AG04449 (cell line): Measurements from ENCODE around the gene CALCB.

Experiments
- CTCF ChIA-PET: fragments of 350-600 bp; formaldehyde crosslinking; extraction: SDS; loops from one replicate; lab custom pipeline; 2021; ENCODE audit warnings: antibody characterized with exemption; lab: Yijun Ruan, JAX
- POLR2A ChIA-PET: fragments of 400-600, 350-600 bp; formaldehyde crosslinking; extraction: SDS; loops from one replicate; lab custom pipeline; 2020; ENCODE audit warnings: antibody characterized with exemption, inconsistent platforms; lab: Yijun Ruan, JAX
- DNase-seq: peaks from one replicate; pipeline ENCODE4 v3.0.0-alpha.2; 2010; ENCODE audit warnings: low read depth, low spot score
- H3K4me3 ChIP-seq: 2 replicates; pipeline ENCODE4 v1.5.1; 2011; ENCODE audit warnings: low read depth, mild to moderate bottlenecking, control low read depth, low read length
- CTCF ChIP-seq: IDR thresholded peaks from one replicate; pipeline ENCODE4 v1.5.1; 2011; ENCODE audit warnings: mild to moderate bottlenecking, moderate library complexity, low read length, control low read depth, inconsistent platforms; ENCODE audit not compliant: insufficient read depth; ENCODE audit errors: missing control alignments

CALCB gene

DNA sequence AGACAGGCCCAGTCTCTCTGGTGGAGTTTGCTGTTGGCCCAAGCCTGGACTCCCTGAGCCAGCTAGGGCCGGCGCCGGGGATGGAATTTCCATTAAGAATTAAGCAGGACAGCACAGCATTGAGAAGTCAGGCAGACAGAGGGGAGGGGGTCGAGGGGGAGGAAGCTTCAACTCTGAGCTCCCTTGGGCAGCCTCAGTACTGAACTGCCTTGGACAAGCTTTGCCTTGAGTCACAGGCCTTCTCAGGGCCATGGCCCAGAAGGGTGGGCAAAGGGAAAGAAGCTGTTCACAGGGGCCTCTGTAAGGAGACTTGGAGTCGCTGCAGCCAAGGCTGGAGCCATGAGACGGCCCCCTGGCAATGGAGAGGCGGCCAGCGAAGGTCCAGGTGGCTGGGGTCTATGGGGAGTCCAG lies 38.7 kb downstream of the CALCB start:
- POLR2A ChIA-PET, result no interaction called here

DNA sequence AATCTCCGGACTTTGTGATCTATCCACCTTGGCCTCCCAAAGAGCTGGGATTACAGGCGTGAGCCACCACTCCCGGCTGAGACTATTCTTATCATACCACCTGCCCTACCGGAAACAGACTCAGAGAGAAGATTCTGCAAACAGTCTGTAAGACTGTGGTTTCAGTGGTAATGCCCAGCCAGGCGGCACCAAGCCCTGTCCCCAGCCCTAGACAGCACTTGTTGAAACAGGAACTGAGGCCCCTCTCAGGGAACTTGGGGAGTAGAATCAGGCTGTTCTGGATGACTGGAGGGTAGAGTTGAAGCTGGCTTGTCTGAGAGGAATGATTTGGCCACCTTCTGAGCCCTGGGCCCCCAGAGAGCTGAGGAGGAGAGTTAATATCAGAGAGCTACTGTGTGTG lies 40.0 kb downstream of the CALCB start:
- no peak for TF ChIP-seq CTCF
- no peak overlapping the region for H3K4me3 ChIP-seq
- ChIA-PET CTCF (interaction anchor here (1.0 to 2.1 kb wide), 3 partner anchors 11 to 46 kb away, joined by 5 to 13 read pairs (median 6); no protein-coding TSS in a partner anchor), POLR2A (no interaction called here)
- DNase-seq, result no peak

More for the DNA sequence above, 38.7 kb downstream of the CALCB start:
- no peak for DNase-seq
- no peak for TF ChIP-seq CTCF
- no peak overlapping the region for H3K4me3 ChIP-seq
- CTCF ChIA-PET, result interaction anchor here (1.3 to 3.5 kb wide), 2 partner anchors 12 to 29 kb away, joined by 3 to 27 read pairs; no protein-coding TSS in a partner anchor

DNA sequence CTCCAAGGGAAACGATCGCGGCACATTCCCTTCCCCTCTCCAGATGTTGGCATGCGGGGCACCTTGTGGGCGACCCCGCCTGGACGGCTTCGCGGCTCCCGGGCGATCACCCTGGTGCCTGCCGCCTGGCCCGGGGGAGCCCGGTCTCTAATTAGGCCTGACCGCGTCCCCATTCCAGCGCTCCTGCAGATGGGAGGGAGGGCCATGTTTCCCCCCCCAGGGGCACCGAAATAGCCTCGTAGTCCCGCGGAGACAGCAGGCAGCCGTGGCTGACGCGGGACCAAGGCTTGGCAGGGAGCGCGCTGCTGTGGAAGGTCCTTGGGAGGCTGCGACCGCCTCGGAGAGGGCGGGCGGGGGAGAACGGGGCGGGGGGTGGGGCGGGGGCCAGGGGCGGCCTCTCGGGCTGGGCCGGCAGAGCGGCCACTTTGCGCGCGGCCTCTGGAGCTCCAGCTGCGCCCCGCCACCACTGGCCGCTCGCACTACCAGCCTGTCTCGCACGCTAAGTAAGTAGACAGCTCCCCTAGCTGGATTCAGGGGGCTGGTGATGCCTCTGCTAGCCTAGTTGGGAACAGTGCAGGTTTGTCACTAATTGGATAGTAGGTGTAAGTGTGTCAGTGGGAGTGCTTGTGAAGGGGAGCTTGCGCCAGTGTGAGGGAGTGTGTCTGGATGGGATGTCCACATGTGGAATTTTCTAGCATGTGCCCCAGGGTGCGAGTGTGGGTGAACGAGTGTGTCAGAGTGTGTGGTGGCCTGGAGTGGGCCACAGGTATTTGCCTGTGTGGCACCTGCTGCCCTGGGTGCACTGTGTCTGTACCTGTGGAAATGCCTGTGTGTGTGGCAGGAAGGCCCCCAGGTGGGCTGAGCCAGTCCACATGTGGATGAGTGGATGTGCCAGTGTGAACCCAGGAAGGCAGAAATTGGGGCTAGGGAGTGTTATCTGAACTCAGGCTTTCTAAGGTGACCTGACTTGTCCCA lies 41.4 kb downstream of the CALCB start, which contains the start of gene INSC:
TSS of gene INSC (plus strand) at position 423 of the 975 bp plus-strand sequence. CDS start 34,252 bp downstream, outside the sequence.
- H3K4me3 ChIP-seq, result peak within 1 kb of the TSS; percentile 47
- CTCF ChIA-PET, result interaction anchor here (0.9 to 2.8 kb wide), 5 partner anchors 7 to 96 kb away, joined by 3 to 13 read pairs (median 6); no protein-coding TSS in a partner anchor
- POLR2A ChIA-PET, result no interaction called here
- TF ChIP-seq CTCF, result no peak
- no peak for DNase-seq

GRCh38 chr11:15115686-15116085 lies 42.3 kb downstream of the CALCB start:
- H3K4me3 ChIP-seq, result no peak overlapping the region
- no peak for DNase-seq
- no peak for TF ChIP-seq CTCF
- ChIA-PET POLR2A (no interaction called here), CTCF (interaction anchor here (1.5 to 2.8 kb wide), 3 partner anchors 8 to 15 kb away, joined by 3 to 10 read pairs (median 8); no protein-coding TSS in a partner anchor)

- H3K4me3 ChIP-seq, result no peak overlapping the region
- no peak for DNase-seq
- ChIA-PET CTCF (interaction anchor here (0.7 to 2.8 kb wide), 8 partner anchors 8 to 42 kb away, joined by 3 to 10 read pairs (median 4); no protein-coding TSS in a partner anchor), POLR2A (no interaction called here)
- TF ChIP-seq CTCF, result no peak
Observed at GRCh38 chr11:15117751-15118150, 44.4 kb downstream of the CALCB start.

DNA sequence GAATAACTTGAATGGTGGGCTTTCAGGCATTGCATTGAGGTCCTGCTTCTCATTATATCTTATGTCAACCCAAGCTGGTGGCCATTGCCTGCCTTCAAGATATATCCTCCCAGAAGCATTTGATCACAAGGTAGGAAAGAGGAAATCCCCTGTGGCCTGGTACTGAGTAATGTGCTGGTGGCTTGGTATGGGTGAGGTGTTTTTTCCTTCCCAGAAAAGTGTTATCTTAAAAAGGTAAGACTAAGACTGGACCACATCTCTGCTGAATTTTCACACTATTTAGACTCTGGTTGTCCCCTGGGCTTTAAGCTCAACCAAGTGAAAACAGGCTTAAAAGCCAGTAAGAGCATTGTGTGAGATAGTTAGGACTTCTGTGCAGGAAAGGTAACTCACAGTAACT lies 45.0 kb downstream of the CALCB start:
- no peak overlapping the region for H3K4me3 ChIP-seq
- CTCF ChIA-PET, result interaction anchor here (0.9 to 1.4 kb wide), 6 partner anchors 8 to 41 kb away, joined by 3 to 7 read pairs (median 4); no protein-coding TSS in a partner anchor
- POLR2A ChIA-PET, result no interaction called here
- no peak for DNase-seq
- no peak for TF ChIP-seq CTCF
